GM18909 (cell line): ENCODE data around the gene TTC23L.

Experiments
- ATAC-seq: cut with Tn5 transposase; IDR thresholded peaks from one replicate; pipeline ENCODE4 v1.9.1; 2021; ENCODE audit warnings: mild to moderate bottlenecking; ENCODE audit not compliant: unreplicated experiment, poor library complexity

Gene TTC23L

DNA sequence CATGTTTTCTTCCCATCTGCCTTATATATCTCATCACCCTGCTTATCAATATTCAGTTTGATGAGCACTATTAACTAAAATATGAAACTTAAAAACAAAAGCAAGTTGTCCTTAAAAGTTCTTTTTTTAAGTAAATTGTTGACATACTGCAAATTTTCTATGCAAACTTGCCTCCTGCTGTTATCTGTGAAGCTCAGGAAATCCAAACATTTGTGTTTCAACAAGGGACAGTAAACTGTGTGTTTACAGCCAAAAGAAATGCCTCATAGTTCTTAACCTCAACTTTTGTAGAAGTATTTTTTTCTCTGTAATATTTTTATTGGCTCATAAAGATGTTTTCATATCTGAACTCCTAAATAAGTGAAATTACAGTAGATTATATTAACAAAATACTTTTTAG is 7.7 kb upstream of the TTC23L start:
- ATAC-seq, result no peak

DNA sequence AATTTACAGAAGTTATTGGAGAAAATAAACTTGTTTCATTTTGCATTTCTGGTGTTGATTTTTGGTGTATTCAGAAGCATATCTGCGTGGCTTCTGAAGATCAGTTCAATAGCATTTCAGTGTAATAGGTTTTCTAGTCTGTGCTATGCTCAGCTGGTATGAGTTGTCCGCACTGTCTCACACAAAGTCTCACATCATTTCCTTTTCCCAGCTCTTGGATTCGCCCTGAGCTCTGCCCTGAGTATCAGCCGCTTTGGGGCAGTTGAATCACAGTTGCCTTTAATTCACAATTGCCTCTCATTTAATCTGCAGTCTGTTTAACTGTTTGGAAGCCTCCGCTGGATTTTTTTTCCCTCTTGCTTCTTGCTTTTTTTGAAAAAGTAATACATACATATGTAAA is 6.4 kb upstream of the TTC23L start:
- no peak for ATAC-seq

DNA sequence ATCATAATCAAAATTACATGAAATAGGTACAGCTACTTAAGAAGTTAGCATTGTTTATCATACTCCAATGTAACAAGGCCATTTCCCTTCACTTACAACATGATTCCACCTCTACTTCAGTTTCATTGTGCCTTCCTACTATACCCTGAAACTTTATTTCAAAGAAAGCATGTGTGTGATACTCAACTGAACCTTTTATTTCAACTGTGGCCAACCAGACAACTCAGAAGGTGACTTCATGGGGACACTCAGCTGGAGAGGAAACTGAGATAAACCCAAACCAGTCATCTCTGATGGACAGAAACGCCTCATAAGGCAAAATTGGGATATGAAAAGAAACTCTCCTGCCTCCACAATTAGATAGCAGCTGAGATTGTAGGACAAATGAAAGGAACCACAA is 5.9 kb upstream of the TTC23L start:
- ATAC-seq, result no peak

DNA sequence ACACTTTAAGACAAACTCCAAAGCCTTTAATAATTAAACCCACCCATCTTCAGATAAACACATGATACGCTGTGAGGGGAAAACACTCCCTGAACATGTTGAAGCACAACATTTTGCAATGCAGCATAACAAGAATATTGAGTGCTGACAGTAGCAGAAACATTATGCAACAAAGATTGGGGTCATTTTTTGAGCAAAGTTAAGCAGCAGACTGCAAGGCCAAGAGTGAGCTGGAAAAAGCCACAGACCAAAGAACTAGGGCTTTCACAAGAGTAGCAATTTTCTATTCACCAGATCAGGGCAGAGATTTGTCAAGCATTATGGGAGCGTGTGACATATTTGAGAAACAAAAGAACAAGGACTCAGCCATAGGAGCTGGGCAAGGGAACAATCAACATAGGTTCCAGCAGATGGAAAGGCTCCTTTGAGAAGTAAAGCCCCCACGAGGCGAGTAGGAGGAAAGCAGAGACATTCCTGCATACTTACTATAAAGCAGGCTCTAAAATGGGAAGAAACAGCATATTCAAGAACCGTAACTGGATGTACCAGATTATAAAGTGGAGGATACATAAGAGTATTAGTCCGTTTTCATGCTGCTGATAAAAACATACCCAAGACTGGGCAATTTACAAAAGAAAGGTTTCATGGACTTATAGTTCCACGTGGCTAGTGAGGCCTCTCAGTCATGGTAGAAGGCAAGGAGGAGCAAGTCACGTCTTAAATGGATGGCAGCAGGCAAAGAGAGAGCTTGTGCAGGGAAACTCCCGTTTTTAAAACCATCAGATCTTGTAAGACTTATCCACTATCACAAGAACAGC is 4.8 kb upstream of the TTC23L start:
- ATAC-seq, result no peak

DNA sequence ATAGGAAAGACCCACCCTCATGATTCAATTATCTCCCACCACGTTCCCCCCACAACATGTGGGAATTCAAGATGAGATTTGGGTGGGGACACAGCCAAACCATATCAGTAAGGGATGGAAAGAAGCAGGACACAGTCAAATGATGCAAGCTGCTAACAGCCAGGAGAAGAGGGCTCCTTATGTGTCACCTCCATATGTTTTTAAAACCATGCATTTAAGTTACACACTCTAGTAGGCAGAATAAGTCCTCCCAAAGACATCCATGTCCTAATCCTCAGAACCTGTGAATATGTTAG is 4.2 kb upstream of the TTC23L start:
- no peak for ATAC-seq

DNA sequence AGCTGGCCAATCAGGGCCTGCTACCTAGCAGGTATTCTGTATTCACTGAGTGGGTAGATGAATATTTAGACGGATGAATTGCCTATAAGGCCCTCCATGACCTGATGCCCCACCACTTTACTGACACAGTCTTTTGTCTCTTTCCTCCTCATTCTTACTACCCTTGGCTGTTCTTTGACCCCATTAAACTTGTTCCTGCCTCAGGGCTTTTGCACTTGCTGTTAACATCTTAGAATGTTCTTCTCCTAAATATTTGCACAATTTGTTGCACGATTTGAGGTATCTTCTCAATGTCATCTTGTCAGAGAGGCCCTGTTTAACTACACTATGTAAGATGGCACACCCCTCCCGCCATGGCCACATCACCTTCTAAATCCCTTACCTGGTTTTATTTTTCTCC is 3.3 kb upstream of the TTC23L start:
- ATAC-seq, result no peak

DNA sequence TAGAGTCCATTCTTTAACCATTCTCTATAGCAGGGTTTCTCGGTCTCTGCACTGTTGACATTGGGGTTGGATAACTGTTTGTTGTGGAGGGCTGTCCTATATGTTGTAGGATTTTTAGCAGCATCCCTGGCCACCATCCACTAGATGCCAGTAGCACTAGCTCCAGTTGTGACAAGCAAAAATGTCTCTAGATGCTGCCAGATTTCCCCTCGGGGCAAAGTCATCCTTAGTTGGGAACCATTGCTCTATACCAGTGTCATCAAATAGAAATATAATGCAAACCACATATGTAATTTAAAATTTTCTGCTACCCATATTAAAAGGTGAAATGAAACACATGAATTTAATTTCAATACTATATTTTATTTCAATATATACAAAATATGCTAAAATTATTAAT is 2.9 kb downstream of the TTC23L start:
- no peak for ATAC-seq

DNA sequence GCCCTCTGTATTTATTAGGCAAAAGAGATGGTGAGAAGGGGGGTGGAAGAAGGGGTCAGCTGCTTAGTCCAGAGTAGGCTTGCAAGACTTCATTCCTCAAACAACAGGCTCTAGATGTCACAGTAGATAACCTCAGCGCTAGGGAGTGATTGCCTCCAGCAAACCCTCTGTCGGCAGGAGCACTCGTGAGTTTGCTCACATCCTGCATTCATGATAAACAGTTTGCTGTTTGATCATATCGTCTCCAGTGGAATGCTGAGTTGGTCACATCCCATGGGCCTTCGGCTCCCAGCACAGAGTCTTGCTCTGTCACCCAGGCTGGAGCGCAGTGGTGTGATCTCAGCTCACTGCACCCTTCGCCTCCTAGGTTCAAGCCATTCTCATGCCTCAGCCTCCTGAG is 3.6 kb downstream of the TTC23L start:
- ATAC-seq, result no peak

DNA sequence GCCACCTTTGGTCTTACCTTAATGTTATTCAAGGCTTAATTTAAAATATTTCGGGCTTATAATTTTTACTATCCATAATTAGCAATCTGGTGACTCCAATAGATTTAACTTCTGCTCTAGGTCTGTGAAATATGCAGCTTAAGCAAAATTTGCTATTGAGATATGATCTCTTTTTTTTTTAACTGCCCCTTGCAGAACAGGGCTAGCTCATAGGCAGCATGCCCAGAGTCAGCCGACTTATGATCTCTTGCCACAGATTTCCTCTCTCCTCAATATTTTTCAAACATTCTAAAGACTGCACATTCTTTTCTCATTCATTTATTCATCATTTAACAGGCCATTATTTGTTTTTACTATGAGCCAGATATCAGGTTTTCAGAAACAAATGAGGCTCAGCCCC is 4.5 kb downstream of the TTC23L start:
- ATAC-seq, result no peak

DNA sequence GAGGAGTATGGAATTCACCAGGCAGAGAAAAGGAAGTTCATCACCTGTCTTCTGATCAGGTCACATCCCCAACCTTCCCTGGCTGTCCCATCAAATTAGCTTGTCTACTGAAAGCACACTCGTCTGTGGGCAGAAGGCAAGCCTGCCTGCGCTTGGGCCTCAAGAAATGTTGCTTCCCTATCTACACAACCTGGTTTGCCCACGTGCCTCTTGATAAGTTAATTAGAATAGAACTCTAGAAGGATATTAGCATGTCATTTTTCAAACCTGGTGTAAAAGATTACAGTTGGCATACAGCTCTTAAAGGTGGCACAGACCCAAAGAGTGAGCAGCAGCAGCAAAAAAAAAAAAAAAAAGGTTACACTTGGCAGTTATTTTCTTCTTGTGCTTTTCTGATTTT is 5.1 kb downstream of the TTC23L start:
- no peak for ATAC-seq

DNA sequence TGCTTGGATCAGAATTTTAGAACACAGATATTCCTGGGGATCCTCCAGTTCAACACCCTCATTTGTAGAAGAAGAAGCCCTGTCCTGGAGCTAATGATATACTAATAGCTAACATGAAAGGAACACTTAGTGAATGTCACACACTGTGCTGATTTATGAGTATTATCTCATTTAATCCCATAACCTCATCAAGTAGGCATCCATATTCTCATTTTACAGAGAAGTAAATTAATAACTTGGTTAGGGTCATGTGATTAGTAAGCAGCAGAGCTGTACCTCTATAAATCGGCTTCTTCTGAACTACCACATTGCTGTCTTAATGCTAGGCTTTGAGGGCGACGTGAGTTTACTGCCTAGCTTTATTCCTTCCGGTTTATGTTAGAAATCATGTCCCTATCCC is 6.0 kb downstream of the TTC23L start:
- ATAC-seq, result no peak

DNA sequence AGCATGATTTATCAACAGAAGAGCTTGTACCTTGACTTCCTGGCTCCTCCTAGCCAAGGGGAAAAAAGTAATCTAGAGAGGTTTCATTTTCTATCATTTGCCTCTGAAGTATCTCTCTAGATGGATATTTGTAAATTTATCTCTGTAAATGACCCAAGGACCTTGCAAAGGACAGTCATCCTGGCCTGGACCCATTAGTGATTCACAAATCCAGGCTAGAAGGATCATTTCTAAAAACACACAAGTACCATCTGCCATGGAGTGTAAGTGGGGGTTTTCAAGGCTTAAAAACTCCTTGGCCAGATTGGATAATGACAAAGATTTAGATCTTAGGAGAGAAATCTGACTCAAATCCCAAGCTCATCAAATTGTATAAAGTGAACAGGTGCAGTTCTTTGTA is 8.1 kb downstream of the TTC23L start:
- no peak for ATAC-seq

DNA sequence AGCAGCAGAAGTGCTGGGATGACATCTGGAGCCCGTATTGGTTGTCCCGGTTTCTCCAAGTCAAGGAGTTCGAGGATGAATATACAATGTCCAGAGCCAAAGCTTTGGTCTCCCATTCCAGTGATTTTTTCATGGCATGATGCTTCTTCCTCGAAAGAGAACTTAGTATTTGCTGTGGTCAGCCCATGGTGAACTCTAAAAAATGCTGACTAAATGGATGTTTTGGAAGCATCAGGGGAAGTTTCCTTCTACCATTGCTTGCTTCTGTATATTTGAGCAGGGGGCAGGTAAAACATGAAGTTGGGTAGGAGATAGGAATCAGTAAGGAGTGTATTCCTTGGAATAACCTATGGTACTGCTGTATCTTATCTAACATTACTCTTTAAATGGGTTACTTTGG is 8.6 kb downstream of the TTC23L start:
- ATAC-seq, result no peak

DNA sequence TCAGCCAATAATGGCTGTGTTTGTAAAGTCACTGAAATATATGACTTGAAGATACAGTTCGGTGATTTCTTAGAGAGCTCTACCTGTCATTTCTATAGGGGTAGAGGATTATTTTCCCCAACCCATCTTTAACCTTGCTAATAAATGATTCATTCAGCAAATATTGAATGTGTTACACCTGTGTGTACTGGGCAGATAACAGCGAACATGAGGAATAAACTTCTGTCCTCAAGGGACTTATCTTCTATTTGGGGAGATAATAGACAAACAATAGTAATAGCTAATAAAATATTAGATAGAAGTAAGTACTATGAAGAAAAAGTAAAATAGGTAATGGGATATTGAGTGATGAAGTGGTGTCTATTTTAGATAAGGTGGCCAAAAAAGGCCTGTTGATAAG is 9.3 kb downstream of the TTC23L start:
- no peak for ATAC-seq

DNA sequence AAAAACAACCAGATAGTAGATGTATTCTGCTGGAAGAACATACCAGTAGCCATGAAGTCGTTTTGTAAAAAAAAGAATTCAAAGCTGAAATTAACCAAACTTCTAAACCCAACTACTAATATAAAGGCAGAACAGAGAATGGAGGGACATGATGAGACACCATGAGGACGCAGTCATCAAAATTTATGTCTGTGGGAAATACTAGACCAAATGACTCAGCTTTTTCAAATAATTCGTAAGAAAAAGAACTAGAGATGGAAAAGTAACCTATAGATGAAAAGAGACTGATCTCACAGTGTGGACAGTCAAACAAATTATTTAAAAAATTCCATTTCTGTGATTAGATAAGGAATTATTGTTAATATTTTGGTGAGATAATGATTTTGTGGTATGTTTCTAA is 10.3 kb downstream of the TTC23L start:
- no peak for ATAC-seq

DNA sequence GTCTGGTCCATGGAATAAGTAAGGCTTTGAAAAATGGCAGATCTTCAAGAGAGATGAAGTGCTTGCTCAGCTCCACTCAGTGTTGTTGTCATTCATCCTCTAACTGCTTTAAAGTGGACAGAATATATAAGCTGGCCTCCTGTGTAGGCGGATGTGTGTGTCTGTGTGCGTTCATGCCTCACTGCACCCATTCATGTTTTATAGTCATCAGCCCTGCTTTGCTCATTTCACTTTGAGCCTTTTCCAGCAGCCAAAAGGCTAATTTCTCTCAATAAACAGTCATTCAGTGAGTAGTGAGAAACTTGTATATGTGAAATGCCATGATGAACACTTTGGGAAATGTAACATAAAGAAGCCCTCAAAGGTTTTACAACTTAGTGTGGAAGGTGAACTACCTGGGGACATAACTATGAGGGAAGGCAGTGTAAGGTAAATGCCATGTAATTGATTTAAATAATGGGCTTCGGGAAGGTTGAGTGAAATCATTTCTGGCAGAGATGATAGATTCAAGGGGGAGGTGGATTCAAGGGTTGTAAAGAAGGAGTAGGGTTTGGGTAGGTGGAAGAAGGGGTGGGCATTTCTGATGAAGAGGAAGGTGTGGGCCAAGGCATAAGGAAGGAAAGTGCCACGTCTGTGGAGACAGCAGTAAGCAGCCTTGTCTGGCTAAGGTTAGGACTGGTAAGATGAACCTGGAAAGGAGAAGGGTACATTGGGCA is 15.7 kb downstream of the TTC23L start:
- peak; percentile 98 for ATAC-seq

DNA sequence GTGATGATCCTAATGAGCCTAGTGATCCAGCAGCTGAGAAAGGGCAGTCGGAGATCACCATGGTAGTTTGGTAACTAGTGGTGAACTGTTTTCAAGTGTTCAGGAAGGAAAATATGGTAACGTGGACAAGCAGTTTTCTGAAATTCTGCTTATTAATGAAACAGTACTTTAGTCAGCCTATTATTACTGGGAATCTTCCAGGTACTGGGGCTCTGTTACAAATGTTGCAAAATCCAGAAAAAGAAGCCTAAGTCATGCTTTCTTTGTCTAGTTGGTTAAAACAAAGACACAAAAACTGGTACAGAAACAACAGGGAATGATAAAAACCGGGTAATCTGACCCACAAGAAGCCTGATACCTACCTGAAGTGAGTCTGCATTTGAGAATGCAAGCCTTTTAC is 18.2 kb downstream of the TTC23L start:
- ATAC-seq, result no peak

DNA sequence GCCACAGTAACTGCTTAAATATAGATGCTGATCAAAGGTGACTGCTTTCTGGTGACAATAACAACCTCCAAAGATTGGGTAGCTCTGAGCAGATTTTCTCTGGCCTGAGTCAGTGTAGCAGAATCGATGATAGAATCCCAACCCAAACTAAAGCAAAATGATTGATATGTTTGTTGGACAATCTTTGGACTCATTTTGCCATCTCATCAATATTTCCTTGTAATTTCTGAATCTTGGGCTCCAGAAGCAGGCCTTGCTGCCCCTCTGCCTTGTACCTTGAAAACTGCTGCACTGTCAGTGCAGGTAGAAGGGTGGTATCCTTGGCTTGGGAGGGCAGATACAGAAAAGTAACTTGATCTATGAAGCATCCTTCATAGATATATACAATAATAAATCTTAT is 18.9 kb downstream of the TTC23L start:
- ATAC-seq, result no peak

DNA sequence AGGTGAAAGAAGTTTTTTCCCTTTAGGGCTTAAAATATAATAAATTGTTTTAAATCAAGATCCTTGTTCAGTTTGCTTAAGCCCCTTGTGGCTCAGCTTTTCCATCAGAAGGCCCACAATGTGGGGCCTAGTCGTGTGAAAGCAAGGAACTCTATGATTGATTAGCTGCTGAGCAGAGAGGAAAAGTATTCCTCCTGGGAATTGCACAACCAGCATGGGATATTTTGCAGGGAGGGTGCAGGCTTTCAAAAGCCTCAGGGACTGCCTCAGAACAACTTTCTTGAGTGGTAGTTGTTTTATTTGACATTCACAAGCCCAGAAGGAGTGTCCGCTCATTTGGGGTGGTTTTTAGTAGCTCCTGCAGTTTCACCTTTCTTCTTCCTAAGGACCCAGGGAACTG is 19.8 kb downstream of the TTC23L start:
- ATAC-seq, result no peak

DNA sequence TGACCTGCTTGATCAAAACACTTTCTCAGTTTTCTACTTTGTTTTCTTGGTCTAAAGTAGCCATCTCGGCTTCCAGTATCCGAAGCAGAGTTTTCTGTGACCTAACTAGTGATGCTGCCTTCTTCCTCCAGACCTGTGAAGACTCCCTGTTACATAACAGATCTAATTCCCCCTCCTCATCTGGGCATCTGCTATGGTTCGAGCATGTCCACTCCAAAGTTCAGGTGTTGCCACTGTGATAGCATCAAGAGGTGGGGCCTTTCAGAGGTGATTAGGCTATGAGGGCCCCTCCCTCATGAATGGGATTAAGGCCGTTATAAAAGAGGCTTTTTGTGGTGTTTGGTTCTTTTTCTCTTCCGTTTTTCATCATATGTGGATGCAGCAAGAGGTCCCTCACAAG is 20.3 kb downstream of the TTC23L start:
- ATAC-seq, result no peak

DNA sequence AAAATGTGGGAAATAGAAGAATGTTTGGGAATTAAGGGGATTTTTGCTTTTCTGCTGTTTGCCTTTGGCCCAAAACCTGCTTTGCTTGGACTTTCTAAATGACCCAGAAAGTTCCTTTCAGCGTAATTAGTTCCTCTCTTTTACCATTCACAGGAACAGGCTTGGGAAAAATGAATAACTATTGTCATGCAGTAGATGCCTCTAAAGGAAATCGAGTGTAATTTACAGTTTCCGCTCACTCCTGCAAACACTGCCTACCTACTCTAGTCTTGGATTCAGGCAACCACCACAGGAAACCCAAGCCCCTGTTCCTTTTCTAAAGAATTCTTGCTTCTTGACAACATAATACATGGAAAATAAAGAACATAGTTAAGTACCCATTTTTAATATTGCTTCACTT is 25.0 kb downstream of the TTC23L start:
- ATAC-seq, result no peak

DNA sequence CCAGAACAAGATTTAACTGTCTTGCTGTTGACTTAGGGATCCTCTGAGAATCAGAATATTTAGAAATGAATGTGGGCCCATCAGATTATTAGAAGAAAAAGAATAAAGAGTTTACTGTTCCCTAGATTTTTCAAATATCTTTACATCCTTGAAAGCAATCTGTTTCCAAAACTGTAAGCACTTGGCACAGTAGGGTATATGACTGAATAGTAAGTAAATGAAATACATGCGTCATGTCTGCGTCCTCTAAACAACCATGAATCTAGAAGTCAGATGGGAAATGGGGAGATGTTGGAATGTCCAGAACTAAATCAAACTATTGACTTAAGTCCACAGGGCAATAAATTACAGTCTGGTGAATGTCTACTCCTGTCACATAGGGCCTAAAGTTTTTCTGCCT is 26.1 kb downstream of the TTC23L start:
- ATAC-seq, result no peak
